HG03378 (cell line): Measurements from ENCODE around the gene AUP1.
A peak's percentile ranks its signal among the peaks of the same experiment; 100 is the strongest.

Source experiments
- ATAC-seq: cut with Tn5 transposase; IDR thresholded peaks from one replicate; pipeline ENCODE4 v1.9.1; 2021; ENCODE audit warnings: mild to moderate bottlenecking, moderate library complexity; ENCODE audit not compliant: unreplicated experiment

The AUP1 gene

GRCh38 chr2:74514368-74515270 is 14.9 kb downstream of the AUP1 start, which contains the start of gene TLX2:
TSS of gene TLX2 (plus strand) at chr2:74514450. CDS start at chr2:74514807, 357 bp downstream.
- ATAC-seq, result no peak

GRCh38 chr2:74513605-74514367 is 15.7 kb downstream of the AUP1 start:
- no peak for ATAC-seq

- ATAC-seq, result no peak
Observed at GRCh38 chr2:74512744-74513604, 16.5 kb downstream of the AUP1 start.

GRCh38 chr2:74511104-74511989 is 18.2 kb downstream of the AUP1 start:
- no peak for ATAC-seq

- ATAC-seq, result no peak
Observed at GRCh38 chr2:74510272-74510671, 19.2 kb downstream of the AUP1 start.

GRCh38 chr2:74507926-74508520 is 21.5 kb downstream of the AUP1 start:
- ATAC-seq, result peak; percentile 1

- ATAC-seq, result peak; percentile 88
Observed at GRCh38 chr2:74507145-74507925, 22.2 kb downstream of the AUP1 start, which contains the start of gene PCGF1. TSS of gene PCGF1 (minus strand) at chr2:74507695. CDS start at chr2:74507668, 27 bp downstream.

- ATAC-seq, result no peak
Observed at GRCh38 chr2:74505448-74506246, 23.9 kb downstream of the AUP1 start.

GRCh38 chr2:74504591-74504990 is 24.9 kb downstream of the AUP1 start:
- ATAC-seq, result no peak

GRCh38 chr2:74503506-74504475 is 25.7 kb downstream of the AUP1 start:
- ATAC-seq, result no peak

GRCh38 chr2:74502720-74503505 is 26.6 kb downstream of the AUP1 start:
- ATAC-seq, result no peak

GRCh38 chr2:74502147-74502719 is 27.3 kb downstream of the AUP1 start:
- ATAC-seq, result no peak

- ATAC-seq, result no peak
Observed at GRCh38 chr2:74501335-74502071, 28.0 kb downstream of the AUP1 start.

GRCh38 chr2:74500578-74500946 is 28.9 kb downstream of the AUP1 start:
- no peak for ATAC-seq
